GM06990 (cell line): Measurements from ENCODE around the gene MORF4L2.

Experiments used
- DNase-seq: peaks from one replicate; pipeline ENCODE4 v3.0.0-alpha.2; 2011; ENCODE audit not compliant: insufficient read length; ENCODE audit errors: extremely low read depth
- H3K27me3 ChIP-seq: replicated peaks from 2 replicates; pipeline ENCODE4 v1.6.0; 2011; ENCODE audit warnings: low read length; ENCODE audit not compliant: control insufficient read depth, insufficient read depth
- H3K36me3 ChIP-seq: 2 replicates; pipeline ENCODE4 v1.5.1; 2011; ENCODE audit warnings: low read length; ENCODE audit not compliant: control insufficient read depth, insufficient read depth
- H3K4me3 ChIP-seq: replicated peaks from 2 replicates; pipeline ENCODE4 v1.5.1; 2011; ENCODE audit warnings: low read depth, mild to moderate bottlenecking, control low read depth, low read length
- TF ChIP-seq, protein P1 (sequence below): IDR thresholded peaks from 2 replicates; pipeline ENCODE4 v1.5.1; 2011; ENCODE audit warnings: low read length, control low read depth, mild to moderate bottlenecking, inconsistent platforms; ENCODE audit not compliant: insufficient read depth, poor library complexity, severe bottlenecking

Gene MORF4L2

DNA sequence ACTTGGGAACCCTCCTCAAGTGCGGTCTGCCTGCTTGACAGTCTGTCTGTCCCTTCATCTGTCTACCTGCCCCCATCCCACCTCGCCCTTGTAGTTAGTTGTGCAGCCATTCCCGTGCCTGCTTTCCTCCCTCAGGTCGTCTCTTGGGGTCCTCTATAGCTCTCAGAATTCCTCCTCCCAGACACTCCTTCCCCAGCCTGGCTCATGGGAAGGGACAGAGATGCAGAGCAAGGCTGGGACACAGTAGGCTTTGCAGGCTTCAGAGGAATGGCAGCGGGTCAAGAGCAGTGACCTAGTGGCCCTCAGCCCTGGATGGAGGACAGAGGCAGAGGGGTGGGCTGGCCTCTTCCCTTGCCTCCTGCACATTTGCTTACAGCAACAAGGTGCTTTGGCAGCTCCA is 42.5 kb upstream of the MORF4L2 start:
- TF ChIP-seq, protein P1, sequence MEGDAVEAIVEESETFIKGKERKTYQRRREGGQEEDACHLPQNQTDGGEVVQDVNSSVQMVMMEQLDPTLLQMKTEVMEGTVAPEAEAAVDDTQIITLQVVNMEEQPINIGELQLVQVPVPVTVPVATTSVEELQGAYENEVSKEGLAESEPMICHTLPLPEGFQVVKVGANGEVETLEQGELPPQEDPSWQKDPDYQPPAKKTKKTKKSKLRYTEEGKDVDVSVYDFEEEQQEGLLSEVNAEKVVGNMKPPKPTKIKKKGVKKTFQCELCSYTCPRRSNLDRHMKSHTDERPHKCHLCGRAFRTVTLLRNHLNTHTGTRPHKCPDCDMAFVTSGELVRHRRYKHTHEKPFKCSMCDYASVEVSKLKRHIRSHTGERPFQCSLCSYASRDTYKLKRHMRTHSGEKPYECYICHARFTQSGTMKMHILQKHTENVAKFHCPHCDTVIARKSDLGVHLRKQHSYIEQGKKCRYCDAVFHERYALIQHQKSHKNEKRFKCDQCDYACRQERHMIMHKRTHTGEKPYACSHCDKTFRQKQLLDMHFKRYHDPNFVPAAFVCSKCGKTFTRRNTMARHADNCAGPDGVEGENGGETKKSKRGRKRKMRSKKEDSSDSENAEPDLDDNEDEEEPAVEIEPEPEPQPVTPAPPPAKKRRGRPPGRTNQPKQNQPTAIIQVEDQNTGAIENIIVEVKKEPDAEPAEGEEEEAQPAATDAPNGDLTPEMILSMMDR: no peak
- H3K27me3 ChIP-seq: peaks cover 1% of the 10 kb centered on the region; the same call in 1 of the 2 replicates
- no peak for DNase-seq
- no peaks in the 10 kb centered on the region for H3K36me3 ChIP-seq
- H3K4me3 ChIP-seq: no peak overlapping the region

DNA sequence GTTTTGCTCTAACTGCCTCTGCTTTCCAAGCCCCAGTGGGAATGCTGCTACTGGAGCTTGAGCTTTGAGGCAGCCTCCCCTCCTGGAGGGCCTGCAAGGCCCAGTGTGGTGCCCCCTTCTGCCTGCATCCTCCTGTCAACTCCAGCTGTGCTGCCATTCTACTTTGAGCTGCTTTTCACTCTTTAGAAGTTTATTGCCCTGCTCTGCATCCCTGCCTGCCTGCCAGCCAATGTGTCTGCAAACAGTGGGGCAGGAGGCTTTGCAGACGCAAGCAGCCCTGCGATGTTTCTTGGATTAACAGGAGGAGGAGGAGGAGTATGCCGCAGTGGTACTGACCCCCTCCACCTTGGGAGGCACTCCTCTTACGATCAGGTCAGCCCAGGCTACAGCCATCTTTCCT is 40.6 kb upstream of the MORF4L2 start:
- no peak for DNase-seq
- Histone ChIP-seq H3K4me3 (no peak overlapping the region), H3K36me3 (no peaks in the 10 kb centered on the region), H3K27me3 (peaks cover 1% of the 10 kb centered on the region; the same call in 1 of the 2 replicates)
- TF ChIP-seq, protein P1: no peak

DNA sequence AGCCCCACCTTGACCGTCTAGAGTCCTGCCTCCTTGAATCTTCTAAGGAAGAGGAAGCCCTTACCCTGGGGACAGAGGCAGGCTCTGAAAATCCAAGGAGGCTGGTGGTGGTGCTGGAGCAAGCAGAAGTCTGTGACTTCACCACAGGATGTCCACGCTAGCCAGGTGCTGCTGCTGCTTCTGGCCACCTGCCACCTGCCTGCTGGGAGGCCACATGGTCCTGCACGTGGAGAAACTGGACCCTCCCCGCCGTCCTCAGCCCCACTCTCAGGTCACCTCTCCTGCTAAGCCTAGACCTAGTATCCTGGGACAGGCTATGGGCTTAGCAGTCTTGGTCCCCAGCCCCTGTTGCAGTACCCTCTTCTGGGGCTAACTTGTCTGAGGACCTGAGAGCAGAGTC is 40.0 kb upstream of the MORF4L2 start:
- peaks cover 1% of the 10 kb centered on the region; the same call in 1 of the 2 replicates for H3K27me3 ChIP-seq
- H3K4me3 ChIP-seq: no peak overlapping the region
- TF ChIP-seq, protein P1: no peak
- H3K36me3 ChIP-seq: no peaks in the 10 kb centered on the region
- no peak for DNase-seq

DNA sequence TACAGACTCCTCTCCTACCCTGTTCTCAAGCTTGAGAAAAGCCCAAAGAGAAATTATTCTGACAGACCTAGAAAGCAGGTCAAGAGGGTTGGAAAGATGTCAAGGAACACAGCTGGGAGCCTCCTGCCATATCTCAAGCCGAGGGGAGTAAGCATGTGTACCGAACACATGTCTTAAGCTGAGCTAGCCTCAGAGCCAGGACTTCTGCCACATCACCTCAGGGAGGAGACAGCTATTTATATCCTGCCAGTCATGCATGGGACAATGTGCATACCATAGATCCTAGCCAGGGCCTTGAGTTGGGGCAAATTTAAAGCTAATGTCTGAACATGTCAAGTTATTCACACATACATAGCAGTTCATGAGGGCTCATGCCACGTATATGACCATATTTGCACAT is 36.0 kb upstream of the MORF4L2 start:
- H3K4me3 ChIP-seq: no peak overlapping the region
- TF ChIP-seq, protein P1: no peak
- no peaks in the 10 kb centered on the region for H3K36me3 ChIP-seq
- H3K27me3 ChIP-seq: no peaks in the 10 kb centered on the region; the same call in 1 of the 2 replicates
- no peak for DNase-seq

DNA sequence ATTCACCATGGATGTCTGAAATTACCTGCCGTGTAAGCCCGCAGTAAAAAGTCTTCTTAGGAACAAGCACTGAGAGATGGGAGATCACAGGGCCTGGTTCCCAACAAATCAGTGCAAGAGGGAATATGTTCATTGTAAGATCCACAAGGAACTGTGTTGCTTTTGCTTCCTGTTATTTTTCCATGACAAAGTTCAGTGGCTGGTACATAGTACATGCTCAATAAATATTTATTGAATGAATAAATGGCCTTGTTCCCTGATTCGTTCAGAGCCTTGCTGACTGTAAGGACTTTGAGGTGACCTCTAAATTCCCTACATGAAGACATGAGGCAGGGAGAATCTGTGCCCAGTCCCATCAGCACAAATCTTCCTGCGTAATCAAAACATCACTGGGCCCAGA is 31.6 kb upstream of the MORF4L2 start:
- Histone ChIP-seq H3K36me3 (no peaks in the 10 kb centered on the region), H3K27me3 (no peaks in the 10 kb centered on the region), H3K4me3 (no peak overlapping the region)
- DNase-seq: no peak
- TF ChIP-seq, protein P1: no peak

DNA sequence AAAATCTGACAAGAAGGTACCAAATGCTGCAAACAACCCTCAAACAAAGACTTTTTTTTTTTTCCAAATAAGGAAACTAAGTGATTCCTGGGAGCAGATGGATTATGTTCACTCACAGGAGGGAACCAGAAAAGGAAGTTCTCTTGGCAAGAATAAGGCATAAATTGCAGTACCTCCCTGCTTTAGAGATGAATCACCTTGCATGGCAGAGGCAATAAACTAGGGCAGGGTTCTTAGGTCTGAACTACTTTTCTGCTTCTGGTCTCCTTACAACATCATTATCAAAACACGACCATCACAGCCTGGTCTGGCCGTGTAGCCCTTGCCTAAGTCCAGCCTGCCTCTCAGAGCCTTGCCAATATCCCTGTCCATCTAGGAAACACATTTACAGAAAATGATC is 30.5 kb upstream of the MORF4L2 start:
- DNase-seq: no peak
- no peaks in the 10 kb centered on the region for H3K36me3 ChIP-seq
- H3K27me3 ChIP-seq: no peaks in the 10 kb centered on the region
- TF ChIP-seq, protein P1: no peak
- H3K4me3 ChIP-seq: no peak overlapping the region
